Measurements from ENCODE around the gene CDKAL1. TPM values are rescaled to one million over a fixed set of nuclear protein-coding genes. Genes with fewer than 3 reads are reported as not detected.

CDKAL1 gene
- total RNA-seq, 1 experiment from 2014 or later: 20.6 TPM

DNA sequence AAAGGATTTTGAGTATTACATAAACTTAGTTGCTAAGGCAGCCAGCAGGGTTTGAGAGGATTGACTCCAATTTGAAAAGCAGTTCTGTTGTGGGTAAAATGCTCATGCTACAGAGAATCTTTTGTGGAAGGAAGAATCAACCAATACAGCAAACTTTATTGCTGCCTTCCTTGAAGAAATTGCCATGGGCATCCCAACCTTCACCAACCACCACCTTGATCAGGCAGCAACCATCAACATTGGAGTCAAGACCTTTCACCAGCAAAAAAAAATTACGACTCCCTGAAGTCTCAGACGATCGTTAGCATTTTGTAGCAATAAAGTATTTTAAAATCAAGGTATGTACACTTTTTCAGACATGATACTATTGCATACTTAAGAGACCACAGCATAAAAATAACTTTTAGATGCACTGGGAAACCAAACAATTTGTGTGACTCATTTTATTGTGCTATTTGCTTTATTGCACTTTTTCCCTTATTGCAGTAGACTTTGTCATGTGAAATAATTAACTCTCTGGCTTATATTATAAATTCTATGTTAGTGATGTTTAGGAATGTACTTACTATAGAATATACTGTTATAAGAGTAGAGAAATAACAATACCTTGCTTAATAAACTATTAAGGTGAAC, 390.8 kb downstream of the CDKAL1 start (continued):
- no peak for TF ChIP-seq NFYB (CRISPR knock-in tag; conservative IDR thresholded peaks at IDR 0.05; ENCODE audit: low read depth)
- TF ChIP-seq RELA (CRISPR knock-in tag; IDR thresholded peaks at IDR 0.05; ENCODE audit: borderline replicate concordance): no peak
- TF ChIP-seq, protein P1, sequence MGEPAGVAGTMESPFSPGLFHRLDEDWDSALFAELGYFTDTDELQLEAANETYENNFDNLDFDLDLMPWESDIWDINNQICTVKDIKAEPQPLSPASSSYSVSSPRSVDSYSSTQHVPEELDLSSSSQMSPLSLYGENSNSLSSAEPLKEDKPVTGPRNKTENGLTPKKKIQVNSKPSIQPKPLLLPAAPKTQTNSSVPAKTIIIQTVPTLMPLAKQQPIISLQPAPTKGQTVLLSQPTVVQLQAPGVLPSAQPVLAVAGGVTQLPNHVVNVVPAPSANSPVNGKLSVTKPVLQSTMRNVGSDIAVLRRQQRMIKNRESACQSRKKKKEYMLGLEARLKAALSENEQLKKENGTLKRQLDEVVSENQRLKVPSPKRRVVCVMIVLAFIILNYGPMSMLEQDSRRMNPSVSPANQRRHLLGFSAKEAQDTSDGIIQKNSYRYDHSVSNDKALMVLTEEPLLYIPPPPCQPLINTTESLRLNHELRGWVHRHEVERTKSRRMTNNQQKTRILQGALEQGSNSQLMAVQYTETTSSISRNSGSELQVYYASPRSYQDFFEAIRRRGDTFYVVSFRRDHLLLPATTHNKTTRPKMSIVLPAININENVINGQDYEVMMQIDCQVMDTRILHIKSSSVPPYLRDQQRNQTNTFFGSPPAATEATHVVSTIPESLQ (CRISPR knock-in tag; IDR thresholded peaks at IDR 0.05): no peak
- TF ChIP-seq NFE2L1 (CRISPR knock-in tag; IDR thresholded peaks at IDR 0.05): no peak
- TF ChIP-seq, protein P2, sequence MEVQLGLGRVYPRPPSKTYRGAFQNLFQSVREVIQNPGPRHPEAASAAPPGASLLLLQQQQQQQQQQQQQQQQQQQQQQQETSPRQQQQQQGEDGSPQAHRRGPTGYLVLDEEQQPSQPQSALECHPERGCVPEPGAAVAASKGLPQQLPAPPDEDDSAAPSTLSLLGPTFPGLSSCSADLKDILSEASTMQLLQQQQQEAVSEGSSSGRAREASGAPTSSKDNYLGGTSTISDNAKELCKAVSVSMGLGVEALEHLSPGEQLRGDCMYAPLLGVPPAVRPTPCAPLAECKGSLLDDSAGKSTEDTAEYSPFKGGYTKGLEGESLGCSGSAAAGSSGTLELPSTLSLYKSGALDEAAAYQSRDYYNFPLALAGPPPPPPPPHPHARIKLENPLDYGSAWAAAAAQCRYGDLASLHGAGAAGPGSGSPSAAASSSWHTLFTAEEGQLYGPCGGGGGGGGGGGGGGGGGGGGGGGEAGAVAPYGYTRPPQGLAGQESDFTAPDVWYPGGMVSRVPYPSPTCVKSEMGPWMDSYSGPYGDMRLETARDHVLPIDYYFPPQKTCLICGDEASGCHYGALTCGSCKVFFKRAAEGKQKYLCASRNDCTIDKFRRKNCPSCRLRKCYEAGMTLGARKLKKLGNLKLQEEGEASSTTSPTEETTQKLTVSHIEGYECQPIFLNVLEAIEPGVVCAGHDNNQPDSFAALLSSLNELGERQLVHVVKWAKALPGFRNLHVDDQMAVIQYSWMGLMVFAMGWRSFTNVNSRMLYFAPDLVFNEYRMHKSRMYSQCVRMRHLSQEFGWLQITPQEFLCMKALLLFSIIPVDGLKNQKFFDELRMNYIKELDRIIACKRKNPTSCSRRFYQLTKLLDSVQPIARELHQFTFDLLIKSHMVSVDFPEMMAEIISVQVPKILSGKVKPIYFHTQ (CRISPR knock-in tag; IDR thresholded peaks at IDR 0.05): no peak

DNA sequence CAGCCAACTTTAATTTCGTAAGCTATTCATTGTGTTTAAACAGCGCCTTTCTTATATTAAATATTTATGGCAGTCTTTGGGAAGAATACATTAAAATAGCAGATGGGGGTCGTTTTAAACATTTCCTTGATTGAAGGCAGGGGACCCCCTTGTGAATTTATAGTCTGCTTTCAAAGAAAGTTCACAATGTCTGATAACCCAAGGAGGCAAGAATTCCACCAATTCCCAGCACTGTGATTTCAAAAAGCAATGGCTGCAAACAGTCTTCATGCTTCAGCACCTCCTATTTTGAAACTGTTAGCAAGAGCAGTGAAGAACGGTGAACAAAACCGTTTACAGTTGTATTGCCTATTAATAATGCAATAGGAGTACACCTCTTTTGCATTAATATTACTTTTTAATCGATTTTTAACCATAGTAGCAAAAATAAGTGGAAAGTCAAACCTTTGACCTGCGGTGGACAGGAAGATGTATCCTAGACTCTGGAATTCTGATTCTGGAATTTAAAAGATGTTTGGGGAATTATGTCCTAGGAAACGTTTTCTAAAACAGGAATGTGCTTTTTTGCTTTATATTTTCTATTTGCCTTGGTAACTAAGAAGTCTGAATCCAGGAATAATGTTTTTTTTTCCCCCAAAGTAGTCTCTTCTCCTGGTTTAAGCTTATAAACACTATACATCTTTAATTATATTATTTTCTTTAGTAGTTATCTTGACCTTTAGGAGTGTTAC, 393.0 kb downstream of the CDKAL1 start:
- Mint-ChIP-seq H3K36me3 (no peaks in the 10 kb centered on the region), H3K9me3 (no peaks in the 10 kb centered on the region), H3K4me3 (no peak overlapping the region), H3K27ac (no peak overlapping the region), H3K27me3 (ENCODE audit: low read depth) (no peaks in the 10 kb centered on the region), H3K4me1 (no peaks in the 10 kb centered on the region; the same call in 1 of the 2 replicates)
- ChIA-PET CTCF (no interaction called here), POLR2A (no interaction called here)
- TF ChIP-seq JUN (CRISPR knock-in tag; IDR thresholded peaks at IDR 0.05) (no peak), CREM (CRISPR knock-in tag; IDR thresholded peaks at IDR 0.05) (no peak), TEAD4 (CRISPR knock-in tag; IDR thresholded peaks at IDR 0.05) (no peak), TEAD1 (CRISPR knock-in tag; IDR thresholded peaks at IDR 0.05) (no peak), MYBL2 (CRISPR knock-in tag; IDR thresholded peaks at IDR 0.05) (no peak), FOXP1 (CRISPR knock-in tag; IDR thresholded peaks at IDR 0.05; ENCODE audit: borderline replicate concordance) (no peak)
- ATAC-seq (no peak), DNase-seq (ENCODE audit: low spot score) (no peak)

DNA sequence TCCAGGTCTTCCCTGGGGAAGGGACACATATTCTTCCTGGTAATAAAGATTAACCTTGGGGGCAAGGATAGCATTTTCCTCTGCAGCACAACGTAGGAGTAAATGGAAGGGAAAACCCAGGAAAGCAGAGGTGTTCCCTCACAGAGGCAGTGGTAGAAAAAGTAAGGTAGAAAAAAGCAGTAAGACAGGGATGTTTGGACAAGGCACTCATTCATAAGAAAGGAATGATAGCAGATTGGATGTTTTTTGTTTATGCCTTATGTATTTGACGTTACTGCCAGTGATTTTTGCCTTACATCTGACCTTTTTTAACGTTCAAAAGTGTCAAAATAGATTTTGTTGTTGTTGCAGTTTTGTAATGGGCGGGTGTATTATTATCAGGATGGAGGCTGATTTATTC, 395.0 kb downstream of the CDKAL1 start:
- ChIA-PET POLR2A (interaction anchor here (0.6 kb wide), 1 partner anchor 181 kb away, joined by 3 read pairs; no protein-coding TSS in a partner anchor), CTCF (no interaction called here)
- Mint-ChIP-seq H3K9me3 (no peaks in the 10 kb centered on the region), H3K36me3 (no peaks in the 10 kb centered on the region), H3K27me3 (ENCODE audit: low read depth) (no peaks in the 10 kb centered on the region), H3K4me1 (peaks cover 10% of the 10 kb centered on the region), H3K4me3 (no peak overlapping the region), H3K27ac (no peak overlapping the region)
- no peak for DNase-seq (ENCODE audit: low spot score)
- ATAC-seq: no peak
- TF ChIP-seq PRRX2 (CRISPR knock-in tag; IDR thresholded peaks at IDR 0.05): no peak
- TF ChIP-seq NFYB (CRISPR knock-in tag; conservative IDR thresholded peaks at IDR 0.05; ENCODE audit: low read depth): no peak
- TF ChIP-seq, protein P3, sequence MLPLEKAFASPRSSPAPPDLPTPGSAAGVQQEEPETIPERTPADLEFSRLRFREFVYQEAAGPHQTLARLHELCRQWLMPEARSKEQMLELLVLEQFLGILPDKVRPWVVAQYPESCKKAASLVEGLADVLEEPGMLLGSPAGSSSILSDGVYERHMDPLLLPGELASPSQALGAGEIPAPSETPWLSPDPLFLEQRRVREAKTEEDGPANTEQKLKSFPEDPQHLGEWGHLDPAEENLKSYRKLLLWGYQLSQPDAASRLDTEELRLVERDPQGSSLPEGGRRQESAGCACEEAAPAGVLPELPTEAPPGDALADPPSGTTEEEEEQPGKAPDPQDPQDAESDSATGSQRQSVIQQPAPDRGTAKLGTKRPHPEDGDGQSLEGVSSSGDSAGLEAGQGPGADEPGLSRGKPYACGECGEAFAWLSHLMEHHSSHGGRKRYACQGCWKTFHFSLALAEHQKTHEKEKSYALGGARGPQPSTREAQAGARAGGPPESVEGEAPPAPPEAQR (CRISPR knock-in tag; IDR thresholded peaks at IDR 0.05): no peak
- TF ChIP-seq ZNF396 (CRISPR knock-in tag; IDR thresholded peaks at IDR 0.05; ENCODE audit: borderline replicate concordance): no peak
- TF ChIP-seq FOXP1 (CRISPR knock-in tag; IDR thresholded peaks at IDR 0.05; ENCODE audit: borderline replicate concordance): no peak
- TF ChIP-seq ZNF138 (CRISPR knock-in tag; conservative IDR thresholded peaks at IDR 0.05): no peak
- TF ChIP-seq, protein P4, sequence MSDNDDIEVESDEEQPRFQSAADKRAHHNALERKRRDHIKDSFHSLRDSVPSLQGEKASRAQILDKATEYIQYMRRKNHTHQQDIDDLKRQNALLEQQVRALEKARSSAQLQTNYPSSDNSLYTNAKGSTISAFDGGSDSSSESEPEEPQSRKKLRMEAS (CRISPR knock-in tag; IDR thresholded peaks at IDR 0.05): no peak
- no peak for TF ChIP-seq RORB (CRISPR knock-in tag; IDR thresholded peaks at IDR 0.05)
- no peak for TF ChIP-seq KAT7 (CRISPR knock-in tag; IDR thresholded peaks at IDR 0.05; ENCODE audit: borderline replicate concordance)
- TF ChIP-seq, protein P5, sequence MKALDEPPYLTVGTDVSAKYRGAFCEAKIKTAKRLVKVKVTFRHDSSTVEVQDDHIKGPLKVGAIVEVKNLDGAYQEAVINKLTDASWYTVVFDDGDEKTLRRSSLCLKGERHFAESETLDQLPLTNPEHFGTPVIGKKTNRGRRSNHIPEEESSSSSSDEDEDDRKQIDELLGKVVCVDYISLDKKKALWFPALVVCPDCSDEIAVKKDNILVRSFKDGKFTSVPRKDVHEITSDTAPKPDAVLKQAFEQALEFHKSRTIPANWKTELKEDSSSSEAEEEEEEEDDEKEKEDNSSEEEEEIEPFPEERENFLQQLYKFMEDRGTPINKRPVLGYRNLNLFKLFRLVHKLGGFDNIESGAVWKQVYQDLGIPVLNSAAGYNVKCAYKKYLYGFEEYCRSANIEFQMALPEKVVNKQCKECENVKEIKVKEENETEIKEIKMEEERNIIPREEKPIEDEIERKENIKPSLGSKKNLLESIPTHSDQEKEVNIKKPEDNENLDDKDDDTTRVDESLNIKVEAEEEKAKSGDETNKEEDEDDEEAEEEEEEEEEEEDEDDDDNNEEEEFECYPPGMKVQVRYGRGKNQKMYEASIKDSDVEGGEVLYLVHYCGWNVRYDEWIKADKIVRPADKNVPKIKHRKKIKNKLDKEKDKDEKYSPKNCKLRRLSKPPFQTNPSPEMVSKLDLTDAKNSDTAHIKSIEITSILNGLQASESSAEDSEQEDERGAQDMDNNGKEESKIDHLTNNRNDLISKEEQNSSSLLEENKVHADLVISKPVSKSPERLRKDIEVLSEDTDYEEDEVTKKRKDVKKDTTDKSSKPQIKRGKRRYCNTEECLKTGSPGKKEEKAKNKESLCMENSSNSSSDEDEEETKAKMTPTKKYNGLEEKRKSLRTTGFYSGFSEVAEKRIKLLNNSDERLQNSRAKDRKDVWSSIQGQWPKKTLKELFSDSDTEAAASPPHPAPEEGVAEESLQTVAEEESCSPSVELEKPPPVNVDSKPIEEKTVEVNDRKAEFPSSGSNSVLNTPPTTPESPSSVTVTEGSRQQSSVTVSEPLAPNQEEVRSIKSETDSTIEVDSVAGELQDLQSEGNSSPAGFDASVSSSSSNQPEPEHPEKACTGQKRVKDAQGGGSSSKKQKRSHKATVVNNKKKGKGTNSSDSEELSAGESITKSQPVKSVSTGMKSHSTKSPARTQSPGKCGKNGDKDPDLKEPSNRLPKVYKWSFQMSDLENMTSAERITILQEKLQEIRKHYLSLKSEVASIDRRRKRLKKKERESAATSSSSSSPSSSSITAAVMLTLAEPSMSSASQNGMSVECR (CRISPR knock-in tag; IDR thresholded peaks at IDR 0.05; ENCODE audit: borderline replicate concordance): no peak
